Measurements from ENCODE around the gene PHF14.

PHF14 gene

DNA sequence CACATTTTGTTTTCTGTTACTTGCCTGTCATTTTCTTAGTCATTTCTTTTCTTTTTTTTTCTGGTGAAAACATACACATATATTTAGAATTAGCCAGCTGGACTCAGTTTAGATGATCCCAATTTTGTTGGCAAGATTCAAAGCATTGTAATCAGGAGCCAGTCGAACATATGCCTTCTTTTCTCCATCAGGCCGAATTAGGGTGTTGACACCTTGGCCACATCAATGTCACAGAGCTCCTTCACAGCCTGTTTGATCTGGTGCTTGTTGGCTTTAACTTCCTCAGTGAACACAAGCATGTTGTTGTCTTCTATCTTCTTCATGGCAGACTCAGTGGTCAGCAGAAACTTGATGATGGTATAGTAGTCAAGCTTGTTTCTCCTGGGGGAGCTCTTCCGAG lies 32.6 kb downstream of the PHF14 start:
- Histone ChIP-seq H3K9me3 (ENCODE audit: low read length) (no peaks in the 10 kb centered on the region), H2AFZ (ENCODE audit: low read depth, low read length) (no peak overlapping the region), H3K36me3 (ENCODE audit: insufficient read depth, low read length) (peaks cover 7% of the 10 kb centered on the region), H3K27me3 (ENCODE audit: insufficient read depth, low read length) (no peaks in the 10 kb centered on the region), H3K4me3 (ENCODE audit: low read length) (no peak overlapping the region), H3K4me1 (ENCODE audit: insufficient read depth, low read length) (no peaks in the 10 kb centered on the region)

DNA sequence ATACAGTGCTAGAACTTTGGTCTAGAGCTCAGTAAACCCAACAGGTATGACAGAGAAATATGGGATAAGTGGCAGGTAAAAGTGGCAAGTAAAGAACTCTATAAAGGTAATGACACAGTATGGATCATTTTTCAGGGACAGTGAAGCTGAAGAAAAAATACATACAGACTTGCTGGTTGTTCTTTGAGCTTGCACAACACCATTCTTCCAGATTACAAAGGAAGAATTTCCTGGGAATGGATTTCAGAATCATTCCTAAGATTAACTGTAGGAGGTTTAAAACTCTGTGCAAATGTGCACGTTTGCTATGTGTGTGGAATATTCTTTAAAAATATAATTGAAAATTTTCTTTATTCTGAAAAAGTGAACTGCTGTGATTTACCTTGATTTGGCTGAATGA lies 36.0 kb downstream of the PHF14 start:
- Histone ChIP-seq H3K4me3 (ENCODE audit: low read length) (no peak overlapping the region), H3K4me1 (ENCODE audit: insufficient read depth, low read length) (peaks cover 6% of the 10 kb centered on the region), H3K9me3 (ENCODE audit: low read length) (peaks cover 4% of the 10 kb centered on the region), H3K36me3 (ENCODE audit: insufficient read depth, low read length) (peaks cover 10% of the 10 kb centered on the region), H3K27me3 (ENCODE audit: insufficient read depth, low read length) (no peaks in the 10 kb centered on the region), H2AFZ (ENCODE audit: low read depth, low read length) (no peak overlapping the region)

DNA sequence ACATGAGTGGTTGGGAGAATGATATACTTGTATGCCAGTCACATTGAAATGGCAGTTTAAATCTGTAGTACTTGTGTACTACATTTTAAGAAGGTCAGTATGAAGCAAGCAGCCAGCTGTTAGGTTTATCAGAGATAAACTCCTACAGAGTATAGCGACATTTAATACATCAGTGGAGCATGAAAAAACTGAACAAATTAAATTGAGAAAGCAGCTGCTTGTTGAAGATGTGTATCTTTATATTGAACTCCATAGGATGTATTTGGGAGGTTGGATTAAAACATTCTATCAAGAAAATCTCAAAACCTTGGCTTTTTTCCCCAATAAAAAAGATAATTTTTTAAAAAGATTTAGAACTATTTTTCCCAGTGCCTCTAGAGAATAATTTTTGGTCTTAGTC lies 47.8 kb downstream of the PHF14 start:
- peaks cover 20% of the 10 kb centered on the region for H3K36me3 ChIP-seq (ENCODE audit: insufficient read depth, low read length)
- peaks cover 3% of the 10 kb centered on the region for H3K9me3 ChIP-seq (ENCODE audit: low read length)
- no peaks in the 10 kb centered on the region for H3K27me3 ChIP-seq (ENCODE audit: insufficient read depth, low read length)
- no peak overlapping the region for H3K4me3 ChIP-seq (ENCODE audit: low read length)
- no peak overlapping the region for H2AFZ ChIP-seq (ENCODE audit: low read depth, low read length)
- no peaks in the 10 kb centered on the region for H3K4me1 ChIP-seq (ENCODE audit: insufficient read depth, low read length)

DNA sequence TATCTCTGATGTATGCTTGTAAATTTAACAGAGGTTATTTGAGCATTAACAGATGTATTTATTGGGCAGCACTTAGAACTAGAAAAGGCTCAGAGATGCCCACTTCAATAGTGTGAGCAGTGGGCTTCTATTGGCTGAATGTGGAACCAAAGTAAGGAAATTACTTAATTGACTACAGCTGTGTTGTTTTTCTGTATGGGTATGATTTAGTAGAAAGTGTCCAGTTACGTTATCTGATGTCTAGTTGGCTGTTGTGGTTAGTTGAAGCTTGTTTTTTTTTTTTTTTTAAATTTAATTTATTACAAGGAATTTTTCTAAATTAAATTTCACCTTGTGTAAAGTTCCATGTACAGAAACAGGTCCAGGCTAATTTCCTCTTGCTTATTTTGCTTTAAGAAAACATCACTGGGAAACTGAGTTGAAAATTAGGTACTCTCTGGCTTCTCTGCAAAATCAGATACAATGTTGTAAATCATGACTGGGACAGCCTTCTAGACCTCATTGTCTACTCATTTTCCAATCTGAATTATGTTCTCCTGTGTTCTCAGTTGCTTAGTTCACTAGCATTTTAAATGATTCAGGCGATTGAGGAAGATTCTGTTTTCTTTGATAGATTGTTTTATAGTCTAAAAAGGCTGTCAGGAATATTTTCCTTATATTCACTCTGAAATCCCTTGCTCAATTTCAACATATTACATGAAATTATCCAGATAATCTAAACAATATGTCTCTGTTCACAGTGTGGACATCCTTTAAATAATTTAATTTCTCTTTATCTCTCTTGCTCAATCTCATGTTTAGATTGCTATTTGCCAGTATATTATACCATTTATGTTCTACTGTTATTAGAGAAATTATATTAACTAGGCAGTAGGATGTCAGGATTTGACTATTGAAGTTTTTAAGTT lies 53.0 kb downstream of the PHF14 start:
- no peak overlapping the region for H2AFZ ChIP-seq (ENCODE audit: low read depth, low read length)
- H3K36me3 ChIP-seq (ENCODE audit: insufficient read depth, low read length) = peaks cover 25% of the 10 kb centered on the region
- H3K9me3 ChIP-seq (ENCODE audit: low read length) = peaks cover 3% of the 10 kb centered on the region
- H3K4me1 ChIP-seq (ENCODE audit: insufficient read depth, low read length) = no peaks in the 10 kb centered on the region
- no peaks in the 10 kb centered on the region for H3K27me3 ChIP-seq (ENCODE audit: insufficient read depth, low read length)
- no peak overlapping the region for H3K4me3 ChIP-seq (ENCODE audit: low read length)

DNA sequence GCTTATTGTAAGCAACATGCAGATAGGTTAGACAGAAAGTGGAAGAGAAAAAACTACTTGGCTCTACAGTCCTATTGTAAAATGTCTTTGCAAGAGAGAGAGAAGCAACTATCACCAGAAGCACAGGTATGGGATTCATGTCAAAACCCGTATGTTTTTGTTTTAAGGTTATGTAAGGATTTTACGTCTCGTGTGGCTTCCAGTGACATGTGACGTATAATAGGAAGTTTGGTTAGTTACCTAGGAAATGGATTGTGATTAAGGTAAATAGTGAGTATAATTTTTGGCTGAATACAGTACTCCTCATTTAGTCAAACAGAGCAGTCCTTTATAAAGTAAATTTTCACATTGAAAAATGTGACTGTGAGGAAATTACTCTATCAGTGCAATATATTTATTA lies 62.0 kb downstream of the PHF14 start:
- Histone ChIP-seq H2AFZ (ENCODE audit: low read depth, low read length) (no peak overlapping the region), H3K4me3 (ENCODE audit: low read length) (no peak overlapping the region), H3K36me3 (ENCODE audit: insufficient read depth, low read length) (peaks cover 24% of the 10 kb centered on the region), H3K4me1 (ENCODE audit: insufficient read depth, low read length) (no peaks in the 10 kb centered on the region), H3K27me3 (ENCODE audit: insufficient read depth, low read length) (no peaks in the 10 kb centered on the region), H3K9me3 (ENCODE audit: low read length) (no peaks in the 10 kb centered on the region)

DNA sequence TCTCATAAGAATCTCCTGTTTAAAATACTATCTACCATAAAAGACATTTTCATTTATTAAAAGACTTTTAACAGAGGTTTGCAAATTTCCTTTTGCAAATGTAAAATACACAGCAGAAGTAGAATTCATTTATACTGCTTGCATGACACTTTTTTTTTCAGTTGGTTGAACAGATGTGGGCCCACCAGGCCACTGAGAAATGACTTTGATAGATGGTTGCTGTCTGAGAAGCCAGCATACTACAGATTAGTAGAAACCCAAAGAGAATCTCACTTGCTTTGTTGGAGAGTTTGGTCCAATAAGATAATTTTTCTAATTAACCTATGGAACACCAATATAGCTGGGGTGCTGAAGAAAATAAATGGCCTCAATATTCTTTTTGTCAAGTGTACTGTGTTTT lies 66.3 kb downstream of the PHF14 start:
- H3K36me3 ChIP-seq (ENCODE audit: insufficient read depth, low read length) = peaks cover 36% of the 10 kb centered on the region
- H3K4me1 ChIP-seq (ENCODE audit: insufficient read depth, low read length) = no peaks in the 10 kb centered on the region
- no peak overlapping the region for H3K4me3 ChIP-seq (ENCODE audit: low read length)
- no peak overlapping the region for H2AFZ ChIP-seq (ENCODE audit: low read depth, low read length)
- H3K27me3 ChIP-seq (ENCODE audit: insufficient read depth, low read length) = no peaks in the 10 kb centered on the region
- no peaks in the 10 kb centered on the region for H3K9me3 ChIP-seq (ENCODE audit: low read length)

DNA sequence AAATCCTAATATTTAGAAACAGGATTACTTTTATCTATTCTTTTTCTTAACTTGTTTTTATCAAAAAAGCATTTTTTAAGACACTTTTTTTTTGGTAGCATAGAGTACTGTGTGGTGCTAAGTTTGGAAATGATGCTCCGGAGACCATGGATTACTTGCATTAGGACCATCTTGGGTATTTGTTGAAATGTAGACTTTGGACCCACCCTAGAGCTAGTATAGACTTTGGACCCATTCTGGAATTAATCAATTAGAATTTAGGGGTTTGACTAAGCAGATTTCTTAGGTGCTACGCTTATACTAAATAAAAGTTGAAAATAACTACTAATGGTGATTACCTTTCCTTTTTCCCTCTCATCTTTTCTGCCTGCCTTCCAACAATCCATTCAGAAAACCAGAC lies 80.4 kb downstream of the PHF14 start:
- H3K36me3 ChIP-seq (ENCODE audit: insufficient read depth, low read length) = peaks cover 33% of the 10 kb centered on the region
- H3K4me1 ChIP-seq (ENCODE audit: insufficient read depth, low read length) = no peaks in the 10 kb centered on the region
- H3K9me3 ChIP-seq (ENCODE audit: low read length) = no peaks in the 10 kb centered on the region

DNA sequence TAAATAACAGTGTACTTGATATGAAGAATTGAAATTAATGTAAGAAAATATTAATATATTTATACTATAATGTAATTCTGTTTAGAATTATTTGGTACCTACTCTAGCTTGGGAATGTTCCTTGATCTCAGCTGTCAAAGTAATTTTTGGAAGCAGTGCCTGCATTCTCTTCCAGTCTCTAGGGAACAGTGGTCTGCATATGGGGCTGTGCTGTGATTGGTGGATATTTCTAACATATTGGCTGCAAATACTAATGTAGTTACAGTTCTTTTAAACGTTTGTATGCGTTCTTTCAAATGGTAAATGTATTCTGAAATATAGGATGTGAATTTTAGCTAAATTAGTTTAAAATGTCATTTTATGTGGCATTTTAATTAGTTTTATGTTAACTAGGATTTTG lies 87.2 kb downstream of the PHF14 start:
- peaks cover 14% of the 10 kb centered on the region for H3K36me3 ChIP-seq (ENCODE audit: insufficient read depth, low read length)
- H3K27me3 ChIP-seq (ENCODE audit: insufficient read depth, low read length) = no peaks in the 10 kb centered on the region
- no peak overlapping the region for H2AFZ ChIP-seq (ENCODE audit: low read depth, low read length)
- peaks cover 5% of the 10 kb centered on the region for H3K4me1 ChIP-seq (ENCODE audit: insufficient read depth, low read length)
- H3K9me3 ChIP-seq (ENCODE audit: low read length) = no peaks in the 10 kb centered on the region
- no peak overlapping the region for H3K4me3 ChIP-seq (ENCODE audit: low read length)

More for the DNA sequence above, 80.4 kb downstream of the PHF14 start:
- Histone ChIP-seq H3K27me3 (ENCODE audit: insufficient read depth, low read length) (no peaks in the 10 kb centered on the region), H3K4me3 (ENCODE audit: low read length) (no peak overlapping the region), H2AFZ (ENCODE audit: low read depth, low read length) (no peak overlapping the region)

DNA sequence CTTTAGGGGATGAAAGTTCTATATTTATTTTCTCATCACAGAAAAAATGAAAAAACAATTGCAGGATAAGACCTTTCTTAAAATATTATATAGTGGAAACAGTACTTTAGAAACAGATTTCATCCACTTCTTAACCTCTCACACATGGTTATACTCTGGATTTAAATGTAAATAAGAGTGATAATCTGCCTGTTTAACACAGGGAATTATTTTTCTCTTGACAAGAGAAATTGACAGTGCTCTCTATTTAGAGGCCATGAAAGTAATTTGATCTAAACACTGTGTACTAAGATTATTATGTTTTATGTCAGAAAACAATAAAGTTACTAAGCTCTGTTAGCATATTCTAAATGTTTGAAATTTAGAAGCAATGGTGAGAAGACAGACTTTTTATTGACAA lies 88.4 kb downstream of the PHF14 start:
- no peak overlapping the region for H3K4me3 ChIP-seq (ENCODE audit: low read length)
- peaks cover 11% of the 10 kb centered on the region for H3K36me3 ChIP-seq (ENCODE audit: insufficient read depth, low read length)
- H3K27me3 ChIP-seq (ENCODE audit: insufficient read depth, low read length) = no peaks in the 10 kb centered on the region
- no peak overlapping the region for H2AFZ ChIP-seq (ENCODE audit: low read depth, low read length)
- peaks cover 5% of the 10 kb centered on the region for H3K4me1 ChIP-seq (ENCODE audit: insufficient read depth, low read length)
- no peaks in the 10 kb centered on the region for H3K9me3 ChIP-seq (ENCODE audit: low read length)

DNA sequence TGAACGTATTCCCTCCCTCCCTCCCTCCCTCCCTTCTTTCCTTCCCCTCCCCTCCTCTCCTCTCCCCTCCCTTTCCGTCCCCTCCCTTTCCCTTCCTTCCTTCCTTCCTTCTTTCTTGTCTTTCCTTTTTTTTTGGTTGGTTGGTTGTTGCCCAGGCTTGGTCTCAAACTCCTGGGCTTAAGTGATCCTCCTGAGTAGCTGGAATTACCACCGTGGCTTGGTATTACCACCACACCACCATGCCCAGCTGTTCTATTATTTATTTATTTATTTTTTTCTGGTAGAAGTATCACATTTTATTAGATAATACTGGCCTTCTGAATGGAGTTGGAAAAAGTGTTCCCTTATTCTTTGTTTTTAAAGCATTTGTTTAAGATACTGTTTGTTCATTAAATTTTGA lies 95.9 kb downstream of the PHF14 start:
- Histone ChIP-seq H3K9me3 (ENCODE audit: low read length) (no peaks in the 10 kb centered on the region), H3K27me3 (ENCODE audit: insufficient read depth, low read length) (no peaks in the 10 kb centered on the region), H3K4me1 (ENCODE audit: insufficient read depth, low read length) (no peaks in the 10 kb centered on the region), H3K4me3 (ENCODE audit: low read length) (no peak overlapping the region), H2AFZ (ENCODE audit: low read depth, low read length) (no peak overlapping the region), H3K36me3 (ENCODE audit: insufficient read depth, low read length) (peaks cover 6% of the 10 kb centered on the region)

DNA sequence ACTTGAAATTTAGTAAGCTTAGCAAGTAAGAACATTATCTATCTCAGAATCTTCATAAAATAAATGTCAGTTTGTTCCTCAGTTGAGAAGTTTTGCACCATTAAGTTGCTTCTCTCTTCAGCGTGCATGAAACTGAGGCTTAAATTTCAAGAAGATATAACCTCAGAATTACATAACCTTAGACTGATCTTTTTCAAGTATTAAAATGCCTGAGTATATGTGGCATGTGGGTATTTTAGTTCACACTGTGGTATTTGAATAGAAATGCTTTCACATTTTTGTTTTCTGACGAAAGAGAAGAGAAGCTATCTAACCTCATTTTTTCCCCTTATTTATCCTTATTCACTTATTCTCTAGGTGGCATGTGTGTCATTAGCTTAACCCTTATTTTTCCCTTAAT lies 104.1 kb downstream of the PHF14 start:
- peaks cover 5% of the 10 kb centered on the region for H3K36me3 ChIP-seq (ENCODE audit: insufficient read depth, low read length)
- peaks cover 1% of the 10 kb centered on the region for H3K9me3 ChIP-seq (ENCODE audit: low read length)
- H2AFZ ChIP-seq (ENCODE audit: low read depth, low read length) = no peak overlapping the region
- no peaks in the 10 kb centered on the region for H3K27me3 ChIP-seq (ENCODE audit: insufficient read depth, low read length)
- no peak overlapping the region for H3K4me3 ChIP-seq (ENCODE audit: low read length)
- no peaks in the 10 kb centered on the region for H3K4me1 ChIP-seq (ENCODE audit: insufficient read depth, low read length)

DNA sequence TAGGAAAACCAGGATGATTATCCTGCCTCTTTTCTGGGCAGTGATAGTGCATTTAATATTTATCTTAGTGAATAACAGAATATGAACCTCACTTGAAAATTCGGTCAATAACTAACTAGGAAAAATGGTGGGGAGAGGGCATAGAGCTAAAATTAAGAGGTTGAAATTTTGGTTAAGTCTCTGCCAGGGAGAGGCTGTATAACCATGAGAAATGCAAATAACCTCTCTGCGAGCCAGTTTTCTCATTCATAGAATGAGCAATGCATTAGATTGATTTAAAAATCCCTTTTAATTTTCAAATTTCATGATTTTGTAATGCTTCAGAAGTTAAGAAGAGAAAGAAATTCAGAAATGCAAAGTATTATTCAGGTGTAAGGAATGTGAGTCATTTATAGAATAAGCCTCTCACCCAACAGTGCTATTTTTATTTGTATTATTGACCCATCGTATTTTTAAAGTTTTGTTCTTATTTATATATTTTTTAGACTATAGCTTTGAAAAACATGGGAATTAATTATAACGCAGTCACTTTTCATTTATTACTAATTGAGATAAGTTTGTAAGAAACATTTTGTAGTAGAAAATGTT lies 104.7 kb downstream of the PHF14 start:
- no peak overlapping the region for H3K4me3 ChIP-seq (ENCODE audit: low read length)
- no peak overlapping the region for H2AFZ ChIP-seq (ENCODE audit: low read depth, low read length)
- H3K27me3 ChIP-seq (ENCODE audit: insufficient read depth, low read length) = no peaks in the 10 kb centered on the region
- peaks cover 5% of the 10 kb centered on the region for H3K36me3 ChIP-seq (ENCODE audit: insufficient read depth, low read length)
- peaks cover 3% of the 10 kb centered on the region for H3K9me3 ChIP-seq (ENCODE audit: low read length)
- no peaks in the 10 kb centered on the region for H3K4me1 ChIP-seq (ENCODE audit: insufficient read depth, low read length)

DNA sequence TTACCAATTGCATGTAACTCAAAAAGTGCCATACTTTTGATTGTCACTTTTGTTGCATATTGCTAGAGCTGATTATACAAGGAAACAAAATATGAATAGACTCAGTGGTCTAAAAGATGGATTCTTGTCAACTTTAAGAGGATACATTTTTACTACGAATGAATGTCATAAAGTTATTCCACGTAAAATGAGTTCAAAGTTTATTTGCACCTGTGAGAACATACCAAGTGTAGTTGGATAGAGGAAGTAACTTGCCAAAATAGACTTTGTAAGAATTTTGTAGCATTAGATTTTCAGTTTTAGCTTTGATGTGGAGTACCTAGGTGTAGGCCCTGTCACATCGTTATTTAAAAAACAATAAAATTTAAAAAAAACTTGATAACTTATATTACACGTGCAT lies 106.2 kb downstream of the PHF14 start:
- H3K4me3 ChIP-seq (ENCODE audit: low read length) = no peak overlapping the region
- H3K27me3 ChIP-seq (ENCODE audit: insufficient read depth, low read length) = no peaks in the 10 kb centered on the region
- H2AFZ ChIP-seq (ENCODE audit: low read depth, low read length) = no peak overlapping the region
- H3K9me3 ChIP-seq (ENCODE audit: low read length) = peaks cover 3% of the 10 kb centered on the region
- H3K4me1 ChIP-seq (ENCODE audit: insufficient read depth, low read length) = no peaks in the 10 kb centered on the region
- H3K36me3 ChIP-seq (ENCODE audit: insufficient read depth, low read length) = peaks cover 2% of the 10 kb centered on the region
